HEK293 (cell line): ENCODE results near the gene SAE1.

Experiments used
- KLF16 ChIP-seq: fragments of 450-650 bp; formaldehyde crosslinking; IDR thresholded peaks from 2 replicates; pipeline ENCODE4 v1.5.1; 2017; ENCODE audit warnings: missing biosample characterization, missing genetic modification characterization
- MEIS1 ChIP-seq: sonication (generic); formaldehyde crosslinking; IDR thresholded peaks from 2 replicates; pipeline ENCODE4 v1.8.1; 2022; ENCODE audit warnings: missing genetic modification reagents, mild to moderate bottlenecking, borderline replicate concordance
- REST ChIP-seq: fragments of 450-650 bp; formaldehyde crosslinking; IDR thresholded peaks from 2 replicates; pipeline ENCODE4 v1.5.1; 2016; ENCODE audit warnings: missing biosample characterization, missing genetic modification characterization
- TCF7L2 ChIP-seq: IDR thresholded peaks from 2 replicates; pipeline ENCODE4 v1.6.1; 2011; ENCODE audit warnings: low read depth, mild to moderate bottlenecking, inconsistent platforms, low read length, moderate library complexity, borderline replicate concordance
- TRIM28 ChIP-seq: IDR thresholded peaks from 2 replicates; pipeline ENCODE4 v1.6.1; 2011; ENCODE audit warnings: low read length, control low read depth, borderline replicate concordance
- ZBTB8A ChIP-seq: fragments of 450-650 bp; formaldehyde crosslinking; IDR thresholded peaks from 2 replicates; pipeline ENCODE4 v1.5.1; 2016; ENCODE audit warnings: missing biosample characterization, missing genetic modification characterization
- ZFP37 ChIP-seq: fragments of 450-650 bp; formaldehyde crosslinking; IDR thresholded peaks from 2 replicates; pipeline ENCODE4 v1.5.1; 2016; ENCODE audit warnings: missing biosample characterization, missing genetic modification characterization
- ZFP69B ChIP-seq: fragments of 450-650 bp; formaldehyde crosslinking; IDR thresholded peaks from 2 replicates; pipeline ENCODE4 v1.5.1; 2016; ENCODE audit warnings: missing biosample characterization, missing genetic modification characterization
- ZNF132 ChIP-seq: fragments of 450-650 bp; formaldehyde crosslinking; IDR thresholded peaks from 2 replicates; pipeline ENCODE4 v1.5.1; 2017; ENCODE audit warnings: missing biosample characterization, missing genetic modification characterization, borderline replicate concordance
- ZNF138 ChIP-seq: fragments of 450-650 bp; formaldehyde crosslinking; IDR thresholded peaks from 2 replicates; pipeline ENCODE4 v1.5.1; 2016; ENCODE audit warnings: missing biosample characterization, missing genetic modification characterization, borderline replicate concordance
- ZNF146 ChIP-seq: fragments of 450-650 bp; formaldehyde crosslinking; IDR thresholded peaks from 2 replicates; pipeline ENCODE4 v1.5.1; 2016; ENCODE audit warnings: missing biosample characterization, missing genetic modification characterization
- ZNF157 ChIP-seq: fragments of 450-650 bp; formaldehyde crosslinking; IDR thresholded peaks from 2 replicates; pipeline ENCODE4 v1.5.1; 2016; ENCODE audit warnings: missing biosample characterization, missing genetic modification characterization
- ZNF202 ChIP-seq: fragments of 450-650 bp; formaldehyde crosslinking; IDR thresholded peaks from 2 replicates; pipeline ENCODE4 v1.5.1; 2016; ENCODE audit warnings: missing biosample characterization, missing genetic modification characterization, borderline replicate concordance
- ZNF266 ChIP-seq: fragments of 450-650 bp; formaldehyde crosslinking; IDR thresholded peaks from 2 replicates; pipeline ENCODE4 v1.5.1; 2016; ENCODE audit warnings: missing biosample characterization, missing genetic modification characterization, low read depth
- ZNF324 ChIP-seq: fragments of 450-650 bp; formaldehyde crosslinking; IDR thresholded peaks from 2 replicates; pipeline ENCODE4 v1.5.1; 2016; ENCODE audit warnings: missing biosample characterization, missing genetic modification characterization
- ZNF423 ChIP-seq: fragments of 450-650 bp; formaldehyde crosslinking; IDR thresholded peaks from 2 replicates; pipeline ENCODE4 v1.5.1; 2016; ENCODE audit warnings: missing biosample characterization, missing genetic modification characterization
- ZNF426 ChIP-seq: fragments of 450-650 bp; formaldehyde crosslinking; IDR thresholded peaks from 2 replicates; pipeline ENCODE4 v1.5.1; 2017; ENCODE audit warnings: missing biosample characterization, missing genetic modification characterization, mild to moderate bottlenecking, inconsistent platforms, moderate library complexity
- ZNF530 ChIP-seq: fragments of 450-650 bp; formaldehyde crosslinking; IDR thresholded peaks from 2 replicates; pipeline ENCODE4 v1.5.1; 2016; ENCODE audit warnings: low read depth, missing biosample characterization, missing genetic modification characterization
- ZNF555 ChIP-seq: fragments of 450-650 bp; formaldehyde crosslinking; conservative IDR thresholded peaks from 2 replicates; pipeline ENCODE4 v1.5.1; 2017; ENCODE audit warnings: missing biosample characterization, mild to moderate bottlenecking, missing genetic modification characterization, inconsistent platforms
- ZNF626 ChIP-seq: fragments of 450-650 bp; sonication (Bioruptor Pico); formaldehyde crosslinking; IDR thresholded peaks from 2 replicates; pipeline ENCODE4 v1.5.1; 2018; ENCODE audit warnings: missing biosample characterization, missing genetic modification characterization, inconsistent platforms
- ZNF664 ChIP-seq: fragments of 450-650 bp; formaldehyde crosslinking; IDR thresholded peaks from 2 replicates; pipeline ENCODE4 v1.5.1; 2016; ENCODE audit warnings: missing biosample characterization, missing genetic modification characterization
- ZNF777 ChIP-seq: fragments of 450-650 bp; formaldehyde crosslinking; IDR thresholded peaks from 2 replicates; pipeline ENCODE4 v1.5.1; 2017; ENCODE audit warnings: missing biosample characterization, missing genetic modification characterization, borderline replicate concordance
- TF ChIP-seq, protein P1 (sequence below): fragments of 450-650 bp; formaldehyde crosslinking; IDR thresholded peaks from 2 replicates; pipeline ENCODE4 v1.5.1; 2016; ENCODE audit warnings: missing biosample characterization, missing genetic modification characterization
- TF ChIP-seq, protein P2 (sequence below): fragments of 450-650 bp; formaldehyde crosslinking; IDR thresholded peaks from 2 replicates; pipeline ENCODE4 v1.5.1; 2016; ENCODE audit warnings: missing biosample characterization, missing genetic modification characterization
- TF ChIP-seq, protein P3 (sequence below): fragments of 450-650 bp; formaldehyde crosslinking; IDR thresholded peaks from 2 replicates; pipeline ENCODE4 v1.5.1; 2016; ENCODE audit warnings: missing biosample characterization, missing genetic modification characterization
- TF ChIP-seq, protein P4 (sequence below): fragments of 450-650 bp; formaldehyde crosslinking; IDR thresholded peaks from 2 replicates; pipeline ENCODE4 v1.5.1; 2017; ENCODE audit warnings: missing biosample characterization, missing genetic modification characterization
- TF ChIP-seq, protein P5 (sequence below): fragments of 450-650 bp; formaldehyde crosslinking; IDR thresholded peaks from 2 replicates; pipeline ENCODE4 v1.5.1; 2016; ENCODE audit warnings: missing biosample characterization, missing genetic modification characterization

The SAE1 gene

GRCh38 chr19:47255879-47256692 is 125.5 kb downstream of the SAE1 start, which contains the start of gene CCDC9 (continued):
- TF ChIP-seq ZNF266 (tag by site-specific recombination) (no peak), ZNF157 (tag by site-specific recombination) (no peak), ZNF146 (tag by site-specific recombination) (no peak), ZNF423 (no peak), ZNF138 (tag by site-specific recombination) (no peak), ZNF555 (tag by site-specific recombination) (no peak), ZBTB8A (peak; percentile 27; the same call in 1 of the 2 replicates), ZNF530 (tag by site-specific recombination) (no peak), TCF7L2 (no peak), ZNF132 (no peak), KLF16 (tag by site-specific recombination) (no peak; the same call in 1 of the 2 replicates), ZFP69B (tag by site-specific recombination) (peak; percentile 100), ZNF626 (no peak), ZNF324 (tag by site-specific recombination) (no peak), MEIS1 (CRISPR knock-in tag) (no peak), ZNF426 (tag by site-specific recombination) (no peak), ZNF777 (no peak), ZNF664 (tag by site-specific recombination) (no peak), REST (tag by site-specific recombination) (no peak), TRIM28 (no peak), ZFP37 (tag by site-specific recombination) (0 out of 2 replicates have a peak, but pooled peaks have one; percentile 38), ZNF202 (tag by site-specific recombination) (no peak)
- TF ChIP-seq, protein P1, sequence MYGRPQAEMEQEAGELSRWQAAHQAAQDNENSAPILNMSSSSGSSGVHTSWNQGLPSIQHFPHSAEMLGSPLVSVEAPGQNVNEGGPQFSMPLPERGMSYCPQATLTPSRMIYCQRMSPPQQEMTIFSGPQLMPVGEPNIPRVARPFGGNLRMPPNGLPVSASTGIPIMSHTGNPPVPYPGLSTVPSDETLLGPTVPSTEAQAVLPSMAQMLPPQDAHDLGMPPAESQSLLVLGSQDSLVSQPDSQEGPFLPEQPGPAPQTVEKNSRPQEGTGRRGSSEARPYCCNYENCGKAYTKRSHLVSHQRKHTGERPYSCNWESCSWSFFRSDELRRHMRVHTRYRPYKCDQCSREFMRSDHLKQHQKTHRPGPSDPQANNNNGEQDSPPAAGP (tag by site-specific recombination), result no peak
- TF ChIP-seq, protein P2, sequence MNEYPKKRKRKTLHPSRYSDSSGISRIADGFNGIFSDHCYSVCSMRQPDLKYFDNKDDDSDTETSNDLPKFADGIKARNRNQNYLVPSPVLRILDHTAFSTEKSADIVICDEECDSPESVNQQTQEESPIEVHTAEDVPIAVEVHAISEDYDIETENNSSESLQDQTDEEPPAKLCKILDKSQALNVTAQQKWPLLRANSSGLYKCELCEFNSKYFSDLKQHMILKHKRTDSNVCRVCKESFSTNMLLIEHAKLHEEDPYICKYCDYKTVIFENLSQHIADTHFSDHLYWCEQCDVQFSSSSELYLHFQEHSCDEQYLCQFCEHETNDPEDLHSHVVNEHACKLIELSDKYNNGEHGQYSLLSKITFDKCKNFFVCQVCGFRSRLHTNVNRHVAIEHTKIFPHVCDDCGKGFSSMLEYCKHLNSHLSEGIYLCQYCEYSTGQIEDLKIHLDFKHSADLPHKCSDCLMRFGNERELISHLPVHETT (tag by site-specific recombination), result no peak
- TF ChIP-seq, protein P3, sequence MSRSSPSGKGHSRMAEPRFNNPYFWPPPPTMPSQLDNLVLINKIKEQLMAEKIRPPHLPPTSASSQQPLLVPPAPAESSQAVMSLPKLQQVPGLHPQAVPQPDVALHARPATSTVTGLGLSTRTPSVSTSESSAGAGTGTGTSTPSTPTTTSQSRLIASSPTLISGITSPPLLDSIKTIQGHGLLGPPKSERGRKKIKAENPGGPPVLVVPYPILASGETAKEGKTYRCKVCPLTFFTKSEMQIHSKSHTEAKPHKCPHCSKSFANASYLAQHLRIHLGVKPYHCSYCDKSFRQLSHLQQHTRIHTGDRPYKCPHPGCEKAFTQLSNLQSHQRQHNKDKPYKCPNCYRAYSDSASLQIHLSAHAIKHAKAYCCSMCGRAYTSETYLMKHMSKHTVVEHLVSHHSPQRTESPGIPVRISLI (tag by site-specific recombination), result no peak
- TF ChIP-seq, protein P4, sequence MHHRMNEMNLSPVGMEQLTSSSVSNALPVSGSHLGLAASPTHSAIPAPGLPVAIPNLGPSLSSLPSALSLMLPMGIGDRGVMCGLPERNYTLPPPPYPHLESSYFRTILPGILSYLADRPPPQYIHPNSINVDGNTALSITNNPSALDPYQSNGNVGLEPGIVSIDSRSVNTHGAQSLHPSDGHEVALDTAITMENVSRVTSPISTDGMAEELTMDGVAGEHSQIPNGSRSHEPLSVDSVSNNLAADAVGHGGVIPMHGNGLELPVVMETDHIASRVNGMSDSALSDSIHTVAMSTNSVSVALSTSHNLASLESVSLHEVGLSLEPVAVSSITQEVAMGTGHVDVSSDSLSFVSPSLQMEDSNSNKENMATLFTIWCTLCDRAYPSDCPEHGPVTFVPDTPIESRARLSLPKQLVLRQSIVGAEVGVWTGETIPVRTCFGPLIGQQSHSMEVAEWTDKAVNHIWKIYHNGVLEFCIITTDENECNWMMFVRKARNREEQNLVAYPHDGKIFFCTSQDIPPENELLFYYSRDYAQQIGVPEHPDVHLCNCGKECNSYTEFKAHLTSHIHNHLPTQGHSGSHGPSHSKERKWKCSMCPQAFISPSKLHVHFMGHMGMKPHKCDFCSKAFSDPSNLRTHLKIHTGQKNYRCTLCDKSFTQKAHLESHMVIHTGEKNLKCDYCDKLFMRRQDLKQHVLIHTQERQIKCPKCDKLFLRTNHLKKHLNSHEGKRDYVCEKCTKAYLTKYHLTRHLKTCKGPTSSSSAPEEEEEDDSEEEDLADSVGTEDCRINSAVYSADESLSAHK (tag by site-specific recombination), result peak; percentile 12; the same call in 1 of the 2 replicates
- TF ChIP-seq, protein P5, sequence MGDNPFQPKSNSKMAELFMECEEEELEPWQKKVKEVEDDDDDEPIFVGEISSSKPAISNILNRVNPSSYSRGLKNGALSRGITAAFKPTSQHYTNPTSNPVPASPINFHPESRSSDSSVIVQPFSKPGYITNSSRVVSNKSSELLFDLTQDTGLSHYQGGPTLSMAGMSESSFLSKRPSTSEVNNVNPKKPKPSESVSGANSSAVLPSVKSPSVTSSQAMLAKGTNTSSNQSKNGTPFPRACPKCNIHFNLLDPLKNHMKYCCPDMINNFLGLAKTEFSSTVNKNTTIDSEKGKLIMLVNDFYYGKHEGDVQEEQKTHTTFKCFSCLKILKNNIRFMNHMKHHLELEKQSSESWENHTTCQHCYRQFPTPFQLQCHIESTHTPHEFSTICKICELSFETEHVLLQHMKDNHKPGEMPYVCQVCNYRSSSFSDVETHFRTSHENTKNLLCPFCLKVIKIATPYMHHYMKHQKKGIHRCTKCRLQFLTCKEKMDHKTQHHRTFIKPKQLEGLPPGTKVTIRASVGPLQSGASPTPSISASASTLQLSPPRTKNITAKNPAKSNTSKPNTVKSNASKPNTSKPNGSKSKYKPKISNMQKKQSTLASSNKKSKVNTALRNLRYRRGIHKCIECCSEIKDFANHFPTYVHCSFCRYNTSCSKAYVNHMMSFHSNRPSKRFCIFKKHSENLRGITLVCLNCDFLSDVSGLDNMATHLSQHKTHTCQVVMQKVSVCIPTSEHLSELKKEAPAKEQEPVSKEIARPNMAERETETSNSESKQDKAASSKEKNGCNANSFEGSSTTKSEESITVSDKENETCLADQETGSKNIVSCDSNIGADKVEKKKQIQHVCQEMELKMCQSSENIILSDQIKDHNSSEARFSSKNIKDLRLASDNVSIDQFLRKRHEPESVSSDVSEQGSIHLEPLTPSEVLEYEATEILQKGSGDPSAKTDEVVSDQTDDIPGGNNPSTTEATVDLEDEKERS (tag by site-specific recombination), result no peak
